Measurements from ENCODE around the gene SELENON.
A peak's percentile ranks its signal among the peaks of the same experiment; 100 is the strongest.

Gene SELENON

DNA sequence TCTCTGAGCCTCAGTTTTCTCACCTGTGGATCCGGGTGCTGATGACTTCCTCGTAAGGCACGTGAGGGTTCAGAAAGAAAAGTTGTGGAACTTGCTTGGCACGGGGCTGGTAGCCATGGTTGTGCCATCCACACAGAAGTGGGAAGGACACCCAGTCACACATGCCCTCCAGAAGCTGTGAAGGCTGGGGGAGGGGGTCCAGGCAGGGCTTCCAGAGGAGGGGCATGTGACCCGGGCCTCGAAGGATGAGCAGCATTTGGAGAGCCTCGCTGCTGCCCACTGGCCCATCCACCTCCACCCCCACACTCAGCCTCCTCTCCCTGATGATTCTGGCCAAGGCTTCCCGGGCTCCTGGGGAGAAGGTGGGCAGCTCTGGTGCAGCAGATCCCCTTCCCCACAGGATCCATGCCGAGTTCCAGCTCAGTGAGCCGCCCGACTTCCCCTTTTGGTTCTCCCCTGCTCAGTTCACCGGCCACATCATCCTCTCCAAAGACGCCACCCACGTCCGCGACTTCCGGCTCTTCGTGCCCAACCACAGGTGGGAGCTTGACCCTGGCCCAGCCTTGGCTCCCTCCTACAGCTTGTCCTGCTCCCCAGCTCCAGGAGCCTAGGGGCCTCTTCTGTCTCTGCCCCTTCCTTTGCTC is 9.4 kb downstream of the SELENON start:
- WGBS (ENCODE audit: extremely low coverage, insufficient coverage, insufficient read length), result no CpG with 5 or more reads among the region's 18 CpGs
- no peak overlapping the region for H4K91ac ChIP-seq (ENCODE audit: low read depth, low read length)

DNA sequence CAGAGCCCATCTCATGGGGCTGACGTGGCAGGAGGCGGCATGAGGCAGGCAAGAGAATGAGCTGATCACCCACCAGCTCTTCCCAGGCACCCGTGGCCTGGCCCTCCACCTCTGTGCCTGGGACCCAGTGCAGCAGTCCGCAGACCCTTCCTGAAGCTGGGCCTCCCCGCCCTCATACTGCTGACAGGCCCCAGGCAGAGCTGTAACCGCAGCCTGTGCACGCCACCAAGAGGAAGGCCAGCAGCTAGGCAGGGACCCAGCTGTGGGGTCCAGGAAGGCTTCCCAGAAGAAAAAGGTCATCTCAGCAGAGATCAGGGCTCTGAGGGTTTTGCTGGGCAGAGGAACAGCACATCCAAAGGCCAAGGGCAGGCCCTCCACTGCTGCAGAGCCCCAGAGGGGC is 9.9 kb downstream of the SELENON start:
- Histone ChIP-seq H3K79me2 (ENCODE audit: control insufficient read depth, insufficient read depth, low read length, poor library complexity) (no peaks in the 10 kb centered on the region), H3K27me3 (ENCODE audit: insufficient read depth, low read length) (no peaks in the 10 kb centered on the region), H3K9me3 (ENCODE audit: insufficient read depth, low read depth, low read length) (no peaks in the 10 kb centered on the region), H3K23ac (ENCODE audit: low read length) (no peak overlapping the region), H2BK12ac (ENCODE audit: low read length) (no peak overlapping the region), H3K9ac (ENCODE audit: low read length) (no peak overlapping the region), H2BK5ac (ENCODE audit: low read depth, low read length, poor library complexity) (no peak overlapping the region), H3K14ac (ENCODE audit: low read length) (no peak overlapping the region), H2AFZ (ENCODE audit: insufficient read depth, low read length, poor library complexity) (no peak overlapping the region), H3K27ac (ENCODE audit: low read depth, low read length) (no peak overlapping the region), H4K12ac (ENCODE audit: low read depth, low read length) (no peak overlapping the region), H3K4me3 (ENCODE audit: low read depth, low read length) (no peak overlapping the region), H3K18ac (ENCODE audit: low read length) (no peak overlapping the region), H3K4me1 (ENCODE audit: control insufficient read depth in 1 of 2, insufficient read depth in 2 of 2, low read length in 2 of 2) (no peaks in the 10 kb centered on the region), H2AK5ac (ENCODE audit: low read length) (no peak overlapping the region), H3K4ac (ENCODE audit: low read depth, low read length) (no peak overlapping the region), H3K36me3 (ENCODE audit: control insufficient read depth in 1 of 2, insufficient read depth in 2 of 2, low read length in 2 of 2) (peaks cover 37 to 50% of the 10 kb centered on the region in 2 experiments), H2BK120ac (ENCODE audit: insufficient read depth, low read length, poor library complexity) (no peak overlapping the region), H3K79me1 (ENCODE audit: low read length) (no peaks in the 10 kb centered on the region), H3K4me2 (ENCODE audit: low read length) (no peak overlapping the region), H4K91ac (ENCODE audit: low read depth, low read length) (no peak overlapping the region), H4K8ac (ENCODE audit: low read depth, low read length) (no peak overlapping the region)
- DNase-seq, result no peak
- WGBS (ENCODE audit: extremely low coverage, insufficient coverage, insufficient read length), result no CpG with 5 or more reads among the region's 7 CpGs

More for the DNA sequence above, 9.4 kb downstream of the SELENON start:
- no peak overlapping the region for H4K8ac ChIP-seq (ENCODE audit: low read depth, low read length)
- no peaks in the 10 kb centered on the region for H3K27me3 ChIP-seq (ENCODE audit: insufficient read depth, low read length)
- no peak overlapping the region for H2BK120ac ChIP-seq (ENCODE audit: insufficient read depth, low read length, poor library complexity)
- H3K79me2 ChIP-seq (ENCODE audit: control insufficient read depth, insufficient read depth, low read length, poor library complexity), result no peaks in the 10 kb centered on the region
- H3K18ac ChIP-seq (ENCODE audit: low read length), result no peak overlapping the region
- H2AFZ ChIP-seq (ENCODE audit: insufficient read depth, low read length, poor library complexity), result no peak overlapping the region
- peaks cover 37 to 50% of the 10 kb centered on the region in 2 experiments for H3K36me3 ChIP-seq (ENCODE audit: control insufficient read depth in 1 of 2, insufficient read depth in 2 of 2, low read length in 2 of 2)
- H3K4ac ChIP-seq (ENCODE audit: low read depth, low read length), result no peak overlapping the region
- H3K27ac ChIP-seq (ENCODE audit: low read depth, low read length), result no peak overlapping the region
- H2AK5ac ChIP-seq (ENCODE audit: low read length), result no peak overlapping the region
- H2BK5ac ChIP-seq (ENCODE audit: low read depth, low read length, poor library complexity), result no peak overlapping the region
- H3K4me2 ChIP-seq (ENCODE audit: low read length), result no peak overlapping the region
- no peak overlapping the region for H3K14ac ChIP-seq (ENCODE audit: low read length)
- H3K79me1 ChIP-seq (ENCODE audit: low read length), result no peaks in the 10 kb centered on the region
- no peak overlapping the region for H2BK12ac ChIP-seq (ENCODE audit: low read length)
- H3K4me1 ChIP-seq (ENCODE audit: control insufficient read depth in 1 of 2, insufficient read depth in 2 of 2, low read length in 2 of 2), result no peaks in the 10 kb centered on the region
- DNase-seq, result peak in 1 of 2 donors; percentile 6
- no peak overlapping the region for H3K9ac ChIP-seq (ENCODE audit: low read length)
- H3K4me3 ChIP-seq (ENCODE audit: low read depth, low read length), result no peak overlapping the region
- H3K23ac ChIP-seq (ENCODE audit: low read length), result no peak overlapping the region
- no peak overlapping the region for H4K12ac ChIP-seq (ENCODE audit: low read depth, low read length)
- no peaks in the 10 kb centered on the region for H3K9me3 ChIP-seq (ENCODE audit: insufficient read depth, low read depth, low read length)

DNA sequence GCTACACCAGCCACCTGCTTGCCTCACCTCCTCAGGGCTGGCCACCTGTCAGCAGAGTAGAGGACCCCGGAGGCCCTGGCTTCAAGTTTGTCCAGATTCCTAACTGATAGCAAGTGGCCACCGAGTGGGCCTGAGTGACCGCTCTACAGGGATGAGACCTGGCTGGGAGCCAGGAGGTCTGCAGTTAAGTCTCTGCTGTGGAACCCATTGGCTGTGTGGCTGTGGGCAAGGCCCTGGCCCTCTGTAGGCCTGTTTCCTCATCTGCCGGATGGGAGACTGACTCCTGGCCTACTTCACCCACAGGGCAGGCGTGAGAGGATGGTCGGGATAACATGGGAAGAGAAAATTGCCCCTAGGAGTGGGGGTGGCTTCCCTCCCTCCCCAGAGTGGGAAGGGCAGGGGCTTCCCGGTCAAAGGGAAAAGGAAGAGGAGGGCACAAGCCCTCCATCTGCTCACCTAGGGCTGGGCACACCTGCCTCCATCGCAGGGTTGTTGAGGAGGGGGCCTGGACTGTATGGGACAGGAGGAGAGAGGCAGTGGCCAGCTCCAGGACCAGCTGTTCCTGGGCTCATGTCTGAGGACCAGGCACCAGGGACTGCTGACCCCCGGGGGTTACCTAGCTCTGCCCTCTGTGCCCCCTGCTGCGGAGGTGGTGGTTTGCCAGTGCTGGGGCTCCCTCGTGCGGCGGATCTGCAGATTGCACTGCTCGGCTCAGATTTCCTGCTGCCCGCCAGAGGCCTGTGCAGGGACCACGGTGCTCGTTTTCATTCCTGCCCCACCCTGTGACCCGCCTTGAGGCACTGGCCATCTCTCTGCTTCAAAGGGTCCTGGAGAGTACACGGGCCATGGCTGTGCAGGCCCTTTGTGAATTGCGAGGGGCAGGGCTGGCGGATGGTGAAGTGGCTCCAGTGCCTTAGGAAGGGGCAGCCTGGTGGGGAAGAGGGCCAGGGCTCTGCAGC is 10.6 kb downstream of the SELENON start:
- Histone ChIP-seq H2AK5ac (ENCODE audit: low read length) (no peak overlapping the region), H2BK120ac (ENCODE audit: insufficient read depth, low read length, poor library complexity) (no peak overlapping the region), H2AFZ (ENCODE audit: insufficient read depth, low read length, poor library complexity) (no peak overlapping the region), H3K4me1 (ENCODE audit: control insufficient read depth in 1 of 2, insufficient read depth in 2 of 2, low read length in 2 of 2) (no peaks in the 10 kb centered on the region), H3K9me3 (ENCODE audit: insufficient read depth, low read depth, low read length) (no peaks in the 10 kb centered on the region), H3K4me3 (ENCODE audit: low read depth, low read length) (no peak overlapping the region), H4K12ac (ENCODE audit: low read depth, low read length) (no peak overlapping the region), H4K8ac (ENCODE audit: low read depth, low read length) (no peak overlapping the region), H2BK5ac (ENCODE audit: low read depth, low read length, poor library complexity) (no peak overlapping the region), H3K4ac (ENCODE audit: low read depth, low read length) (no peak overlapping the region), H3K27ac (ENCODE audit: low read depth, low read length) (no peak overlapping the region), H3K79me2 (ENCODE audit: control insufficient read depth, insufficient read depth, low read length, poor library complexity) (no peaks in the 10 kb centered on the region), H2BK12ac (ENCODE audit: low read length) (no peak overlapping the region), H3K18ac (ENCODE audit: low read length) (no peak overlapping the region), H3K4me2 (ENCODE audit: low read length) (no peak overlapping the region), H3K79me1 (ENCODE audit: low read length) (no peaks in the 10 kb centered on the region), H3K23ac (ENCODE audit: low read length) (no peak overlapping the region), H3K14ac (ENCODE audit: low read length) (no peak overlapping the region), H3K36me3 (ENCODE audit: control insufficient read depth in 1 of 2, insufficient read depth in 2 of 2, low read length in 2 of 2) (peaks cover 37 to 50% of the 10 kb centered on the region in 2 experiments), H3K27me3 (ENCODE audit: insufficient read depth, low read length) (no peaks in the 10 kb centered on the region), H4K91ac (ENCODE audit: low read depth, low read length) (no peak overlapping the region), H3K9ac (ENCODE audit: low read length) (no peak overlapping the region)
- no CpG with 5 or more reads among the region's 21 CpGs for WGBS (ENCODE audit: extremely low coverage, insufficient coverage, insufficient read length)
- peak; percentile 45 to 73 for DNase-seq

DNA sequence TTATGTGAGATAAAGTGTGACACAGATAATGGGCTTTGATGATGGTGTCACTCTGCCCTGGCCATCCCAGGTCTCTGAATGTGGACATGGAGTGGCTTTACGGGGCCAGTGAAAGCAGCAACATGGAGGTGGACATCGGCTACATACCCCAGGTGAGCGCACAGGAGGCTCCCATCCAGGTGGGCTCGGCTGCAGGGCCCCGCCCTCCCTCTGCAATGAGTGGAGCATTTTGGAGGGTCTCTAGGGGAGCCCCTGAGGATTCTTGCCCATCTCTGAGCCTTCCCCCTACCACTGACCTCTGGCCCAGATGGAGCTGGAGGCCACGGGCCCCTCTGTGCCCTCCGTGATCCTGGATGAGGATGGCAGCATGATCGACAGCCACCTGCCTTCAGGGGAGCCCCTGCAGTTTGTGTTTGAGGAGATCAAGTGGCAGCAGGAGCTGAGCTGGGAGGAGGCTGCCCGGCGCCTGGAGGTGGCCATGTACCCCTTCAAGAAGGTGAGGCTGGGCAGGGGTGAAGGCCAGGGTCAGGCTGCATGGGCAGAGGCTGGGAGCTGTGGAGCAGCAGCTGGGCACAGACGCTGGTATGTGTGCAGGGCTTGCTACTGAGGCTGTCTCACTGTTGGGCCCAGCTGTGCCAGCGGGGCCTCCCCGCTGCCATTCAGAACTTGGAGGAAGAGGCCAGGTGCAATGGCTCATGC is 11.5 kb downstream of the SELENON start:
- H3K4me2 ChIP-seq (ENCODE audit: low read length), result no peak overlapping the region
- DNase-seq, result no peak
- no peak overlapping the region for H3K14ac ChIP-seq (ENCODE audit: low read length)

More for the DNA sequence above, 11.5 kb downstream of the SELENON start:
- no peaks in the 10 kb centered on the region for H3K9me3 ChIP-seq (ENCODE audit: insufficient read depth, low read depth, low read length)
- no peak overlapping the region for H2BK12ac ChIP-seq (ENCODE audit: low read length)
- H3K4me3 ChIP-seq (ENCODE audit: low read depth, low read length), result no peak overlapping the region
- H3K79me2 ChIP-seq (ENCODE audit: control insufficient read depth, insufficient read depth, low read length, poor library complexity), result no peaks in the 10 kb centered on the region
- no peak overlapping the region for H2BK5ac ChIP-seq (ENCODE audit: low read depth, low read length, poor library complexity)
- H3K36me3 ChIP-seq (ENCODE audit: control insufficient read depth in 1 of 2, insufficient read depth in 2 of 2, low read length in 2 of 2), result peaks cover 32 to 42% of the 10 kb centered on the region in 2 experiments
- H3K4me1 ChIP-seq (ENCODE audit: control insufficient read depth in 1 of 2, insufficient read depth in 2 of 2, low read length in 2 of 2), result no peaks in the 10 kb centered on the region
- H2AFZ ChIP-seq (ENCODE audit: insufficient read depth, low read length, poor library complexity), result no peak overlapping the region
- no peak overlapping the region for H2BK120ac ChIP-seq (ENCODE audit: insufficient read depth, low read length, poor library complexity)
- no peak overlapping the region for H3K18ac ChIP-seq (ENCODE audit: low read length)
- no peak overlapping the region for H4K8ac ChIP-seq (ENCODE audit: low read depth, low read length)
- no peaks in the 10 kb centered on the region for H3K27me3 ChIP-seq (ENCODE audit: insufficient read depth, low read length)
- no peak overlapping the region for H3K27ac ChIP-seq (ENCODE audit: low read depth, low read length)
- H3K23ac ChIP-seq (ENCODE audit: low read length), result no peak overlapping the region
- no peak overlapping the region for H2AK5ac ChIP-seq (ENCODE audit: low read length)
- H4K91ac ChIP-seq (ENCODE audit: low read depth, low read length), result no peak overlapping the region
- no peak overlapping the region for H4K12ac ChIP-seq (ENCODE audit: low read depth, low read length)
- no peak overlapping the region for H3K4ac ChIP-seq (ENCODE audit: low read depth, low read length)
- no peak overlapping the region for H3K9ac ChIP-seq (ENCODE audit: low read length)
- no peaks in the 10 kb centered on the region for H3K79me1 ChIP-seq (ENCODE audit: low read length)
- no CpG with 5 or more reads among the region's 13 CpGs for WGBS (ENCODE audit: extremely low coverage, insufficient coverage, insufficient read length)

Measured in trophoblast cell (in vitro differentiated cells and primary cell).